HL-60/S4 treated with retinoic acid at 250 ng/mL for 4 days and 3 days (cell line): ENCODE data around the gene METTL23.

ENCODE experiments used
- in situ Hi-C: fragments of 300-500 bp; cut with MboI; formaldehyde crosslinking; loops from 2 replicates; pipeline ENCODE4 v1.7.0; 2022; ENCODE audit warnings: low sequenced_read_pairs

The METTL23 gene

GRCh38 chr17:76726776-76727718 is at the start of gene METTL23:
TSS of gene METTL23 (plus strand) at chr17:76726839. CDS start at chr17:76729711, 2,872 bp downstream.
- in situ Hi-C loops: no loop called here

GRCh38 chr17:76677406-76677805 is 49.2 kb upstream of the METTL23 start:
- in situ Hi-C loops: no loop called here

DNA sequence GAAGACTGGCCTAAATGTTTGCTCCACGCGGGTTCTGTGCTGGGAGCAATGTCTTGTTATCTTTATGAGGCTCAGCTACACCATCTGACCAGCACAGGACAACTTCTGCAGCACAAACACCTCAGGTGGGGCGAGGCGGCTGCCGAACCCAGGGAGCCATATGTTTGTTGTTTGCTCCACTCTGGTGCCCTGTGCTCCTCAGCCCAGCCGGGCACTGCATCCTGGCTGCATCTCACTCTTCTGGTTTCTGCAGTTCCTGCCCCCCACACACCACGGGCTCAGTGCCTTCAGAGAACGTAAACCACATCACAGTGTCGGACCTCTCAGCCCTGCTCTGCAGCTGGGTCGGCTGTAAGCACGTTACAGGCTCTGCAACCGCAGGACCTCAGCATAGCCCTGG is 48.3 kb upstream of the METTL23 start:
- in situ Hi-C loops: no loop called here

- in situ Hi-C loops: no loop called here
Observed at GRCh38 chr17:76679239-76679638, 47.4 kb upstream of the METTL23 start.

DNA sequence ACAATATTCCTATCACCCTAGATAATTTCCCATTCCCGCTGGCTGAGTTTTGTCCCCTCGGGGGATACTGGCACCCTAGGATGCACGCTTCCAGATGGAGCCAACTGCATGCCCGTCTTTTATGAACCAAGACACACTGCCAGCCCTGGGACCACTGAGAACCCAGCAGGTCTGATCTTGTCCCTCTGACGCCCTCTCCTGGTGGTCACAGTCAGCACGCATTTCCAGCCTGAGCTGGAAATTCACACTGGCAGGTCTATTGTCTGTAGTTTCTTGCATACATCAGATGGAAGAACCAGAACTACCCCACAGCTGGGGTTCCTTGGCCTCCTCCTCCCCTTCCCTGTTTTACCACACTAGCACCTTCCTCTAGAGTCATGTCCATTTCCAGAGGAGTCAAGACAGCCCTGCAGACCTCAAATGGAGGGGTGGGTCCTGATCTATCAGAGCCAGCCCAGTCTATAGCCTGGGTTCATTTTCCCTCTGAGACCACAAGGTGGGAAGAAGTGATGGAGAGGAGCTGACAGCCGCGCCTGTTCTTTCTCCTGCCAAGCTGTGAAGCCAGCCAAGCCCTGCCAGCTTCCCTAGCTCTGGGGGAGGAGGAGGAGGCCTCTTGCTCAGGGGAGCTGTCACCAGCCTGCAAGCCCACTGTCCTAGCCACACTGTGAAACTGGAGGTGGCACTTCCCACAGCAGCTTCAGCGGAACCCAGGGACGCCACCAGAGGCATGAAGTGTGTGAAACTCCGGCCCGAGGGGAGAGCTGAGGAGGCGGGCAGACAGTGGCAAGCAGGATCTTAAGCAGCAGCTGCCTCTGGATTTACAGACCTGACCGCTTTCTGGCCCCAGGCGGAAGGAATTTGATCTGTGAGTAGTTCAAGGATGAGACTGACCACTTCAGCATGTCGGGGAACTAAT is 45.2 kb upstream of the METTL23 start:
- in situ Hi-C loops: no loop called here

- in situ Hi-C loops: no loop called here
Observed at GRCh38 chr17:76682296-76682695, 44.3 kb upstream of the METTL23 start.

DNA sequence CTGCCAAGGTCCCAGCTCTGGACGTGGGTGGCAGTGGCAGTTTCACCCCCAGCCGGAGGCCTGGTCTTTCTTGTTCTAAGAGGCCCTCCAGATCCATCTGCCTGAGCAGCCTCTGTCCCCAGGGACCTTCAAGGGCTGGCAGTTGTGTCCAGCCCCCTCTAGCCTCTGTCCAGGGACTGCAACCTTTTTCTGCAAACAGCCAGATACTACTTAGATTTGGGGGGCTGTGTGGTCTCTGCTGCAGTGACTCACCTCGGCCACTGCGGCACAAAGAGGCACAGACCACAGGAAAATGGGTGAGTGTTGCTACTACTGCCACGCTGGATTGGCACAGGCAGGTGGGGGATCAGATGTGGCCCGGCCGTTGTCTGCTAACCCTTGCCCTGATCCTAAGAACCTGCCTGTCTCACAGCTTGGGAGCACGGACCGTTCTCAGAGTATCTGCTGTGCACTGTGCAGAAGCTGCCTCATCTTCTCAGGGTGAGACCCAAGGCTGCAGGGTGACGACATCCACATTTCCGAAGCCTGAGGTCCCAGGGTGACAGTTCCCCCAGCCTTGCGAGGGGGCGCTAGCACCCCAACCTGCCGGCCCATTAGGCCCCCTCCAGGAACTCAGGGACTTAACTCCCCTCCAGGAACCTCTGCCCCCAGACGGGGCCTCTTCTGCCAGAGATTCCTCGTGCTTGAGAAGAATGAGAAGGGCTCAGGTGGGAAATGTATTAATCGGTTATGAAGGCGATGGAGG is 43.5 kb upstream of the METTL23 start:
- in situ Hi-C loops: no loop called here

DNA sequence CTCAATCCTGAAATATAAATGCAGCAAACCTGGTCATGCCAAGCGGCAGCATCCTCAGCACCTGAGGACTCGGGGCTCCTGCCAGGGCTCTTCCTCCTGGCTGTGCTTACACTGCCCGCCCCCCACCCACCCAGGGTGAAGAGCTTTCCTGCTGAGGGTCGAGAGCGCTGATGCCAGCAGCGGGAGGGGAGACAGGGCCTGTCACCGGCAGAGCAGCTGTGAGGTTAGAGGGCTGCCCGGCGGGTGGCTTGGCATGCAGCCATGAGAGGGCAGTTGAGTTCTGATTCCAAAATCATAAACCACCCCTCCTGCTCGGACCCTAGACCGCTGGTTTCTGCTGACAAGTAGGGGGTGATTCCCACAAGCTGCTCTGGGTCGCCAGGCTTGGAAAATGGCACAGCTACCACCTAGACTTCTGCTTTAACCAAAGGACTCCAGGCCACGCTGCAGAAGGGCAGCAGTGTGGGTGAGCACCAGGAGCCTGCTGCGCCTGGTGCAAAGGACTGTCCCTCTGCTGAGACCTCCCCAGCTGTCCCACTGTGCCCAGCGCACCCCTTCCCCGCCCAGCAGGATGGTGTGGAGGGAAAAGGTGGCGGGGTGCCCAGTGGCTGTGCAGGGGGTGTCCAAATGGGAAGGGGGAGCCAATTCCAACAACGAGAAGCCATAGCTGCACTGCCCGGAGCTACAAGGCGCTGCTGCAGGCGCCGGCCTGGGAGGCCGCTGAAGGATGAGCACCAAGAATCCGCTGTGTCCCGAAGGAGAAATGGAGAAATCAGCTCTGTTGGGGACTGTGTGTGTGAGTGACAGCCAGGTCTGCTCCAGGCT is 42.5 kb upstream of the METTL23 start:
- in situ Hi-C loops: no loop called here

DNA sequence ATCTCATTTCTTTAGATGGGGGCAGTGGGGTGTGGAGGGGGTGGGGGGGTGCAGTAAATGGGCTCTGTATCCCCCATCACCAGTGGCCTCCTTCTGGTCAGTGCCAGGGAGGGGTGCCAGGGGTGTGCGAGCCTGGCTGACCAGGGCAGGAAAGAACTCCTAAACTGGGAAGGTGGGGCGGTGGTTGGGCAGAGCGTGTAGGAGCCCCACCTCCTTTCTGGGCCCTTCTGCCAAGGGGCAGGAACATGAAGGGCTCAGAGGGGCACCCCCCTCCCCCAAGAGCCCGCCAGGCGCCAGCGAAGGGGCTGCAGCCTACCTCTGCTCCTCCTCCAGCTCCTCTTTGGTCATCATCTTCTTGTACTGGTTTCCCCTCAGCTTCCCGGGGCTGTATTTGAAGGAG is 41.9 kb upstream of the METTL23 start:
- in situ Hi-C loops: no loop called here

- in situ Hi-C loops: no loop called here
Observed at GRCh38 chr17:76685366-76685765, 41.3 kb upstream of the METTL23 start.

- in situ Hi-C loops: no loop called here
Observed at GRCh38 chr17:76685846-76686245, 40.8 kb upstream of the METTL23 start.

- in situ Hi-C loops: no loop called here
Observed at GRCh38 chr17:76686538-76687297, 39.9 kb upstream of the METTL23 start.

GRCh38 chr17:76687298-76688164 is 39.1 kb upstream of the METTL23 start:
- in situ Hi-C loops: no loop called here

DNA sequence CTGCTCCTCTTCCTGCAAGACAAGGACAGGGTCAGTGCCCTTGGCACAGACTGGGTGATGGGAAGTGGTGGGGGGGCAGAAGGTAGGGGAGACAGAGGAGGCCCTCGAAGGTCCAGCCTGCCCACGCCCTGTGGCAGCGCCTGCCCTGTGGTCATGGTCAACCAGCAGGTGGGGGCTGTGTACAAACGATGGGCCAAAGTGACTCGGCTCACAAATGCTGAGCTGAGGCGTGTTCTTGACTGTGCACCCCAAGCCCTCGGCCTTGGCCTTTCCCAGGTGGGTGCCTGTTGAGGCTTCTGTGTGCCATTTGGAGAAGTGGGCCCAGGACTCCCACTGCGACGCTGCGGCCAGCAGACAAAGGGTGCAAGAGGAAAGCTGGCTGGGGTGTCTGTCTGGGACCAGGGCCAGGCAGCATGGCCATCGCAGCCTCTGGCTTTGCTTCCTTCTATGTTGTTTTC is 38.4 kb upstream of the METTL23 start:
- in situ Hi-C loops: no loop called here

DNA sequence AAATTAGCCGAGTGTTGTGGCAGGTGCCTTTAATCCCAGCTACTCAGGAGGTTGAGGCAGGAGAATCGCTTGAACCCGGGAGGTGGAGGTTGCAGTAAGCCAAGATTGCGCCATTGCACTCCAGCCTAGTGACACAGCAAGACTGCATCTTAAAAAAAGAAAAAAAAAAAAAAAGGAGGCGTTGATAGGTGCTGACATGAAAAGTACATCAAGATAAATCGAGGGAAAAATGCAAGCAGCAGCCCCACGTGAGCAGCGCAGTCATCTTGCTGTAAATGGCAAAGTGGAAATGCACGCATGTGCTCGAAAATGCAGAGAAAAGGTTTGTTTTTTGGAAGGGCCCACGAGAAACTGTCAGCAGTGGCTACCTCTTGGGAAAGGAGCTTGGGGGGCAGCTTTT is 36.8 kb upstream of the METTL23 start:
- in situ Hi-C loops: no loop called here

DNA sequence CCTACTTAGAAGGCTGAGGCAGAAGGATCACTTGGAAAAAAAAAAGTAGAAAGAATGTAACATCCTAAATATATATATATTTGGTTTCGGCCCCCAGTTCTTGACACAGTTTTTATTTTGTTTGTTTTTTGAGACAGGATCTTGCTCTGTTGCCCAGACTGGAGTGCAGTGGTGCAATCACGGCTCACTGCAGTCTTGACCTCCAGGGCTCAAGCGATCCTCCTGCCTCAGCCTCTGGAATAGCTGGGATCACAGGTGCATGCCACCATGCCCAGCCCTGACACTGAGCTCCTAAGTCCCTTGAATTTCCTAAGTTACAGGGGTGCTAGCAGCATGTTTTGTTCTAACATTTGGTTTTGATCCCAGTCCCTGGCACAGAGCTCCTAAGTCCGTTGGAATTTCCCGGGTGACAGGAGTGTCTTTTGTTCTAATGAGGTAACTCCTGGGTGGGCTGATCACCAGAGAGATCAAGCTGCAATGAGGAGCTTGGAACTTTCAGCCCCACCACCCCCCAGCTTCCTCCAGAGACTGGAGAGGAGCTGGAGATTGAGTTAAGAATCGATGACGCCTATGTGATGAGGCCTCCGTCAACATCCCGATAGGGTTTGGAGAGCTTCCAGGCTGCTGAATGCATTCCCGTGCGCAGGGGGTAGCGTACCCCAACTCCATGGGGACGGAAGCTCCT is 35.9 kb upstream of the METTL23 start:
- in situ Hi-C loops: no loop called here

- in situ Hi-C loops: no loop called here
Observed at GRCh38 chr17:76691379-76692191, 35.1 kb upstream of the METTL23 start.
